HCT116 (cell line): Measurements from ENCODE around the gene RNASET2. TPM values are rescaled to one million over a fixed set of nuclear protein-coding genes. Genes with fewer than 3 reads are reported as not detected.

Experiments
- ATAC-seq: fragments of 200-7000 bp; cut with Tn5 transposase; 2 replicates; pipeline ENCODE4 v1.9.1; 2020; ENCODE audit warnings: mild to moderate bottlenecking, moderate library complexity
- BruUV-seq: library from RNA; stranded (reverse); fragments of 400-500 nt; replicated peaks from 2 replicates; lab custom pipeline; 2021; lab: Mats Ljungman, UMichigan
- CTCF ChIA-PET: fragments of 300-600 bp; sonication (Branson Sonifier 250); formaldehyde crosslinking; loops from one replicate; lab custom pipeline; 2021; ENCODE audit warnings: antibody characterized with exemption; lab: Charles Lee
- POLR2A ChIA-PET: fragments of 300-600, 350-600 bp; sonication (Branson Sonifier 250); formaldehyde crosslinking; loops from one replicate; lab custom pipeline; 2021; ENCODE audit warnings: antibody characterized with exemption; lab: Charles Lee
- RAD21 ChIA-PET, 2 experiments: fragments of 300-600 bp; sonication (Branson Sonifier 250); formaldehyde crosslinking; loops; one replicate each; lab custom pipeline; 2023; ENCODE audit warnings: low total read pairs in 2 of 2; ENCODE audit not compliant: uncharacterized antibody in 2 of 2, unreplicated experiment in 2 of 2, low non-redundant PET in 1 of 2; lab: Charles Lee
- DNase-seq: peaks from one replicate; pipeline ENCODE4 v3.0.0-alpha.2; 2010; ENCODE audit warnings: low read depth, low spot score
- H2AFZ ChIP-seq: fragments of 200-600 bp; shearing (Covaris generic), sonication (generic); 2 replicates; pipeline ENCODE4 v1.6.1; 2017; ENCODE audit warnings: low read depth, mixed run types, mixed read lengths, antibody characterized with exemption, low read length; ENCODE audit not compliant: poor library complexity, severe bottlenecking
- H3K27ac ChIP-seq: 2 replicates; pipeline ENCODE4 v1.5.1; 2012; ENCODE audit warnings: low read depth, low read length
- H3K27me3 ChIP-seq: fragments of 200-600 bp; sonication (generic); 2 replicates; pipeline ENCODE4 v1.6.1; 2016; ENCODE audit warnings: mixed run types, low read length, mixed read lengths; ENCODE audit not compliant: insufficient read depth
- H3K36me3 ChIP-seq, 2 experiments: fragments of 200-500 bp in 1 of 2; fragments of 200-600 bp in 1 of 2; sonication (Bioruptor generic) in 1 of 2; sonication (generic) in 1 of 2; 2 replicates each; pipeline versions ENCODE4 v1.5.1 to v1.6.1; 2014 to 2016; ENCODE audit warnings: low read length in 2 of 2, inconsistent platforms in 1 of 2, mixed read lengths in 1 of 2, mixed run types in 1 of 2; ENCODE audit not compliant: insufficient read depth in 2 of 2, control insufficient read depth in 1 of 2
- H3K4me1 ChIP-seq, 2 experiments: fragments of 200-600 bp in 1 of 2; sonication (generic) in 1 of 2; 2 replicates each; pipeline versions ENCODE4 v1.5.1 to v1.6.1; 2012 to 2017; ENCODE audit warnings: low read length in 2 of 2, inconsistent platforms in 1 of 2, mild to moderate bottlenecking in 1 of 2, mixed read lengths in 1 of 2, mixed run types in 1 of 2, moderate library complexity in 1 of 2; ENCODE audit not compliant: insufficient read depth in 2 of 2, control insufficient read depth in 1 of 2
- H3K4me2 ChIP-seq: fragments of 200-600 bp; sonication (generic); 2 replicates; pipeline ENCODE4 v1.6.1; 2017; ENCODE audit warnings: mixed run types, low read length, mixed read lengths
- H3K4me3 ChIP-seq, 2 experiments: fragments of 200-600 bp in 1 of 2; sonication (generic) in 1 of 2; replicated peaks in 1 of 2; 2 replicates each; pipeline ENCODE4 v1.5.1; 2011 to 2016; ENCODE audit warnings: low read length in 2 of 2, control low read depth in 1 of 2, low read depth in 1 of 2, mild to moderate bottlenecking in 1 of 2, mixed read lengths in 1 of 2, mixed run types in 1 of 2
- H3K79me2 ChIP-seq: fragments of 200-600 bp; sonication (generic); 2 replicates; pipeline ENCODE4 v1.6.1; 2017; ENCODE audit warnings: mild to moderate bottlenecking, mixed run types, low read length, moderate library complexity, mixed read lengths; ENCODE audit not compliant: insufficient read depth
- H3K9ac ChIP-seq: fragments of 200-600 bp; sonication (generic); 2 replicates; pipeline ENCODE4 v1.6.1; 2016; ENCODE audit warnings: low read length, mixed read lengths
- H3K9me2 ChIP-seq: fragments of 200-600 bp; sonication (generic), shearing (Covaris generic); 2 replicates; pipeline ENCODE4 v1.6.1; 2017; ENCODE audit warnings: mixed run types, mild to moderate bottlenecking, moderate library complexity; ENCODE audit not compliant: insufficient read depth
- H3K9me3 ChIP-seq, 2 experiments: fragments of 200-500 bp in 1 of 2; fragments of 200-600 bp in 1 of 2; sonication (Bioruptor generic) in 1 of 2; sonication (generic) in 1 of 2; 2 replicates each; pipeline ENCODE4 v1.6.1; 2014 to 2017; ENCODE audit warnings: low read length in 2 of 2, mixed read lengths in 2 of 2, inconsistent platforms in 1 of 2, low read depth in 1 of 2, mild to moderate bottlenecking in 1 of 2, mixed run types in 1 of 2, moderate library complexity in 1 of 2; ENCODE audit not compliant: control insufficient read depth in 1 of 2, insufficient read depth in 1 of 2
- H4K20me1 ChIP-seq: fragments of 200-600 bp; sonication (generic), shearing (Covaris generic); 2 replicates; pipeline ENCODE4 v1.6.1; 2017; ENCODE audit warnings: mixed run types, mild to moderate bottlenecking, moderate library complexity; ENCODE audit not compliant: insufficient read depth
- CBX3 ChIP-seq: IDR thresholded peaks from 2 replicates; pipeline ENCODE4 v1.6.1; 2012; ENCODE audit warnings: low read depth
- CEBPB ChIP-seq: IDR thresholded peaks from 2 replicates; pipeline ENCODE4 v1.6.1; 2012; ENCODE audit warnings: low read depth
- EGR1 ChIP-seq: IDR thresholded peaks from 2 replicates; pipeline ENCODE4 v1.6.1; 2012; ENCODE audit warnings: low read depth
- ELF1 ChIP-seq: IDR thresholded peaks from 2 replicates; pipeline ENCODE4 v1.6.1; 2012; ENCODE audit warnings: low read depth, borderline replicate concordance
- EZH2 ChIP-seq: fragments of 200-600 bp; sonication (generic); IDR thresholded peaks from 2 replicates; pipeline ENCODE4 v1.6.1; 2017; ENCODE audit warnings: antibody characterized with exemption, mixed run types
- EZH2phosphoT487 ChIP-seq: fragments of 200-600 bp; IDR thresholded peaks from 2 replicates; pipeline ENCODE4 v1.6.1; 2018; ENCODE audit warnings: antibody characterized with exemption, borderline replicate concordance
- FOSL1 ChIP-seq: IDR thresholded peaks from 2 replicates; pipeline ENCODE4 v1.6.1; 2012; ENCODE audit warnings: low read depth
- JUND ChIP-seq: IDR thresholded peaks from 2 replicates; pipeline ENCODE4 v1.6.1; 2012
- POLR2A ChIP-seq: IDR thresholded peaks from 2 replicates; pipeline ENCODE4 v1.7.0; 2011; ENCODE audit warnings: borderline replicate concordance; ENCODE audit not compliant: insufficient read depth, insufficient read length; ENCODE audit errors: extremely low read depth
- POLR2AphosphoS5 ChIP-seq: IDR thresholded peaks from 2 replicates; pipeline ENCODE4 v1.6.1; 2011; ENCODE audit warnings: mild to moderate bottlenecking, low read depth, low read length, moderate library complexity
- RAD21 ChIP-seq: IDR thresholded peaks from 2 replicates; pipeline ENCODE4 v1.6.1; 2012; ENCODE audit warnings: low read depth, mild to moderate bottlenecking
- SIN3A ChIP-seq: IDR thresholded peaks from 2 replicates; pipeline ENCODE4 v1.6.1; 2012; ENCODE audit warnings: low read depth
- SP1 ChIP-seq: IDR thresholded peaks from 2 replicates; pipeline ENCODE4 v1.6.1; 2012; ENCODE audit warnings: low read depth
- SRF ChIP-seq: IDR thresholded peaks from 2 replicates; pipeline ENCODE4 v1.6.1; 2012; ENCODE audit warnings: low read depth
- TCF7L2 ChIP-seq: IDR thresholded peaks from 2 replicates; pipeline ENCODE4 v1.7.0; 2011; ENCODE audit warnings: borderline replicate concordance, inconsistent platforms; ENCODE audit not compliant: insufficient read depth, insufficient read length; ENCODE audit errors: extremely low read depth
- YY1 ChIP-seq: IDR thresholded peaks from 2 replicates; pipeline ENCODE4 v1.6.1; 2011; ENCODE audit warnings: low read length, low read depth, moderate library complexity, mild to moderate bottlenecking; ENCODE audit not compliant: insufficient replicate concordance; ENCODE audit errors: extremely low read depth
- ZFX ChIP-seq: fragments of 450-650 bp; IDR thresholded peaks from 2 replicates; pipeline ENCODE4 v1.6.1; 2017
- ZNF274 ChIP-seq: fragments of 200-500 bp; sonication (Bioruptor generic); IDR thresholded peaks from 2 replicates; pipeline ENCODE4 v1.6.1; 2014; ENCODE audit warnings: mild to moderate bottlenecking, low read depth, low read length, inconsistent platforms
- intact Hi-C: fragments of 100-400 bp; cut with micrococcal nuclease; formaldehyde crosslinking; loops from 2 replicates; pipeline ENCODE4 v1.10.0; 2022
- total RNA-seq: library from RNA; stranded (reverse); gene quantifications from one replicate; pipeline ENCODE4 v1.2.1, GENCODE V29; 2021; ENCODE audit not compliant: unreplicated experiment
- TF ChIP-seq, protein P1 (sequence below): IDR thresholded peaks from 2 replicates; pipeline ENCODE4 v1.6.1; 2012
- TF ChIP-seq, protein P2 (sequence below): IDR thresholded peaks from 2 replicates; pipeline ENCODE4 v1.6.1; 2011; ENCODE audit warnings: mild to moderate bottlenecking, low read length, moderate library complexity; ENCODE audit not compliant: insufficient replicate concordance; ENCODE audit errors: extremely low read depth
- TF ChIP-seq, protein P3 (sequence below): IDR thresholded peaks from 2 replicates; pipeline ENCODE4 v1.6.1; 2012
- TF ChIP-seq, protein P4 (sequence below), 3 experiments: fragments of 200-600 bp in 1 of 3; sonication (generic) in 1 of 3; IDR thresholded peaks in 2 of 3; conservative IDR thresholded peaks in 1 of 3; 2 replicates each; pipeline ENCODE4 v1.5.1; 2012 to 2017; ENCODE audit warnings: low read depth in 2 of 3, low read length in 2 of 3, antibody characterized with exemption in 1 of 3, borderline replicate concordance in 1 of 3, control low read depth in 1 of 3, mild to moderate bottlenecking in 1 of 3, mixed read lengths in 1 of 3, mixed run types in 1 of 3, moderate library complexity in 1 of 3; ENCODE audit not compliant: insufficient read depth in 1 of 3

The RNASET2 gene
- total RNA-seq, 1 experiment from 2014 or later, result 32.8 TPM

DNA sequence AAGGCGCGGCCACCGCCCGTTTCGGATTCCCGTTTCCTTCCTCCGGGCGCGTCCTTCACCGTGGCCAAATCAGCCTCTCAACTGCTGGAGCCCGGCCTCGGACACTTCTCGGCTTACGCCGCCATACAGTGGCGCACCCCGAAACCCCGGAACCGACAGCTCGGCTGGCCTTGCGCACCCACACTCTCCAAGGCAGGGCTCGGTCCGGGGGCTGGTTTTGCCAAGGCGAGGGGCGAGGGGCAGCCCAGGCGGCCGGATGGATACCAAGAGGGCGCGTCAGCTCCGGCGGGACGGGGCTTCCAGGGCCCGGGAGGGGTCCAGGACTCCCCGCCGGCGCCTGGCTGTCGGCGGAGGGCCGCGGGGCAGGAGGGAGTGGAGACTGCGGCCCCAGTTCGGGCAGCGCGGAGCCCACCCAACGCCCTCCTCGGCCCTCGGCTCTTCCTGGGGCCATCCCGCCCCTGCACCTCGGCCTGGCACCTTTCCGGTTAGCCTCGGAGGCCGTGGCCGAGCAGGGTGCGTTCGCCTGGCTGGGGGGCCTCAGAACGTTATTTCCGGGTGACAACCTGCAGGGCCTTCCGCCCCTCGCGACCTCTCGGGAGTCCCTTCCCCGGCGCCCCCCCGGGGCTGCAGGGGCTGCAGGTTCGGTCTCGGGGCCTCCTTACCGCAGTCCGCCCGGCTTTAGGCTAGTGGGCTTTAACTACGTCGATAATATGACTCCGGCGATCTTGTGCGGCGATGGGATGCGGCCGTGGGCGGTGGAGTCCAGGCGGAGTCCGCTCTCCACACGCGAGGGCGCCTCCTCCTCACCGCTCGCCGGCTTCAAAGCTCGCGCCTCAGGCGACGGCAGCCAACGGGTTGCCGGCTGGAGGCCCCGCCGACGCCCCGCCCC is 42.1 kb upstream of the RNASET2 start:
- Histone ChIP-seq H3K4me1 (peaks cover 5 to 16% of the 10 kb centered on the region in 2 experiments; a peak in 3 of 4 replicates), H4K20me1 (no peaks in the 10 kb centered on the region), H3K4me3 (peak overlapping the region; percentile 89 to 95), H3K9me3 (no peaks in the 10 kb centered on the region), H3K4me2 (peak overlapping the region; percentile 90), H3K9ac (peak overlapping the region; percentile 86), H2AFZ (no peak overlapping the region), H3K27ac (peak overlapping the region; percentile 63), H3K9me2 (no peaks in the 10 kb centered on the region), H3K27me3 (no peaks in the 10 kb centered on the region), H3K36me3 (peaks cover 2 to 6% of the 10 kb centered on the region in 2 experiments; a peak in 2 of 4 replicates), H3K79me2 (peaks cover 79% of the 10 kb centered on the region)
- DNase-seq, result no peak
- no TSS peak for BruUV-seq
- peak; percentile 7 for ATAC-seq
- CTCF ChIA-PET, result interaction anchor here (1.0 to 2.8 kb wide), 5 partner anchors 9 to 223 kb away, joined by 4 to 10 read pairs (median 5); no protein-coding TSS in a partner anchor
- POLR2A ChIA-PET, result no interaction called here
- RAD21 ChIA-PET, result interaction anchor here in 1 of 2 experiments (1.1 kb wide), 1 partner anchor 143 kb away, joined by 3 read pairs; no protein-coding TSS in a partner anchor
- intact Hi-C loops, result loop anchor here (10.0 kb wide), 1 partner anchor 464 kb away; no protein-coding TSS in a partner anchor
- TF ChIP-seq, protein P1, sequence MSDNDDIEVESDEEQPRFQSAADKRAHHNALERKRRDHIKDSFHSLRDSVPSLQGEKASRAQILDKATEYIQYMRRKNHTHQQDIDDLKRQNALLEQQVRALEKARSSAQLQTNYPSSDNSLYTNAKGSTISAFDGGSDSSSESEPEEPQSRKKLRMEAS, result peak; percentile 59
- TF ChIP-seq YY1 (no peak), TCF7L2 (peak; percentile 88), EGR1 (peak; percentile 64), FOSL1 (no peak), POLR2AphosphoS5 (no peak), ELF1 (no peak), ZFX (peak; percentile 53; the same call in 1 of the 2 replicates), SP1 (no peak), CBX3 (no peak), EZH2phosphoT487 (no peak), ZNF274 (no peak), SRF (no peak), CEBPB (no peak), RAD21 (no peak), EZH2 (no peak), JUND (no peak), SIN3A (peak; percentile 85), POLR2A (no peak)
- TF ChIP-seq, protein P2, sequence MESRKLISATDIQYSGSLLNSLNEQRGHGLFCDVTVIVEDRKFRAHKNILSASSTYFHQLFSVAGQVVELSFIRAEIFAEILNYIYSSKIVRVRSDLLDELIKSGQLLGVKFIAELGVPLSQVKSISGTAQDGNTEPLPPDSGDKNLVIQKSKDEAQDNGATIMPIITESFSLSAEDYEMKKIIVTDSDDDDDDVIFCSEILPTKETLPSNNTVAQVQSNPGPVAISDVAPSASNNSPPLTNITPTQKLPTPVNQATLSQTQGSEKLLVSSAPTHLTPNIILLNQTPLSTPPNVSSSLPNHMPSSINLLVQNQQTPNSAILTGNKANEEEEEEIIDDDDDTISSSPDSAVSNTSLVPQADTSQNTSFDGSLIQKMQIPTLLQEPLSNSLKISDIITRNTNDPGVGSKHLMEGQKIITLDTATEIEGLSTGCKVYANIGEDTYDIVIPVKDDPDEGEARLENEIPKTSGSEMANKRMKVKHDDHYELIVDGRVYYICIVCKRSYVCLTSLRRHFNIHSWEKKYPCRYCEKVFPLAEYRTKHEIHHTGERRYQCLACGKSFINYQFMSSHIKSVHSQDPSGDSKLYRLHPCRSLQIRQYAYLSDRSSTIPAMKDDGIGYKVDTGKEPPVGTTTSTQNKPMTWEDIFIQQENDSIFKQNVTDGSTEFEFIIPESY, result no peak
- TF ChIP-seq, protein P3, sequence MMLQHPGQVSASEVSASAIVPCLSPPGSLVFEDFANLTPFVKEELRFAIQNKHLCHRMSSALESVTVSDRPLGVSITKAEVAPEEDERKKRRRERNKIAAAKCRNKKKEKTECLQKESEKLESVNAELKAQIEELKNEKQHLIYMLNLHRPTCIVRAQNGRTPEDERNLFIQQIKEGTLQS, result no peak
- TF ChIP-seq, protein P4, sequence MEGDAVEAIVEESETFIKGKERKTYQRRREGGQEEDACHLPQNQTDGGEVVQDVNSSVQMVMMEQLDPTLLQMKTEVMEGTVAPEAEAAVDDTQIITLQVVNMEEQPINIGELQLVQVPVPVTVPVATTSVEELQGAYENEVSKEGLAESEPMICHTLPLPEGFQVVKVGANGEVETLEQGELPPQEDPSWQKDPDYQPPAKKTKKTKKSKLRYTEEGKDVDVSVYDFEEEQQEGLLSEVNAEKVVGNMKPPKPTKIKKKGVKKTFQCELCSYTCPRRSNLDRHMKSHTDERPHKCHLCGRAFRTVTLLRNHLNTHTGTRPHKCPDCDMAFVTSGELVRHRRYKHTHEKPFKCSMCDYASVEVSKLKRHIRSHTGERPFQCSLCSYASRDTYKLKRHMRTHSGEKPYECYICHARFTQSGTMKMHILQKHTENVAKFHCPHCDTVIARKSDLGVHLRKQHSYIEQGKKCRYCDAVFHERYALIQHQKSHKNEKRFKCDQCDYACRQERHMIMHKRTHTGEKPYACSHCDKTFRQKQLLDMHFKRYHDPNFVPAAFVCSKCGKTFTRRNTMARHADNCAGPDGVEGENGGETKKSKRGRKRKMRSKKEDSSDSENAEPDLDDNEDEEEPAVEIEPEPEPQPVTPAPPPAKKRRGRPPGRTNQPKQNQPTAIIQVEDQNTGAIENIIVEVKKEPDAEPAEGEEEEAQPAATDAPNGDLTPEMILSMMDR (IDR thresholded peaks at IDR 0.05 in 2 of 3, conservative IDR thresholded peaks at IDR 0.05 in 1 of 3; ENCODE audit: borderline replicate concordance in 1 of 3, insufficient read depth in 1 of 3, low read depth in 2 of 3, low read length in 2 of 3), result no peak
